ENCODE results near the gene KRT23.
A peak's percentile ranks its signal among the peaks of the same experiment; 100 is the strongest.

The KRT23 gene

GRCh38 chr17:40975516-40975915, 38.1 kb upstream of the KRT23 start:
- TF ChIP-seq, protein P1, sequence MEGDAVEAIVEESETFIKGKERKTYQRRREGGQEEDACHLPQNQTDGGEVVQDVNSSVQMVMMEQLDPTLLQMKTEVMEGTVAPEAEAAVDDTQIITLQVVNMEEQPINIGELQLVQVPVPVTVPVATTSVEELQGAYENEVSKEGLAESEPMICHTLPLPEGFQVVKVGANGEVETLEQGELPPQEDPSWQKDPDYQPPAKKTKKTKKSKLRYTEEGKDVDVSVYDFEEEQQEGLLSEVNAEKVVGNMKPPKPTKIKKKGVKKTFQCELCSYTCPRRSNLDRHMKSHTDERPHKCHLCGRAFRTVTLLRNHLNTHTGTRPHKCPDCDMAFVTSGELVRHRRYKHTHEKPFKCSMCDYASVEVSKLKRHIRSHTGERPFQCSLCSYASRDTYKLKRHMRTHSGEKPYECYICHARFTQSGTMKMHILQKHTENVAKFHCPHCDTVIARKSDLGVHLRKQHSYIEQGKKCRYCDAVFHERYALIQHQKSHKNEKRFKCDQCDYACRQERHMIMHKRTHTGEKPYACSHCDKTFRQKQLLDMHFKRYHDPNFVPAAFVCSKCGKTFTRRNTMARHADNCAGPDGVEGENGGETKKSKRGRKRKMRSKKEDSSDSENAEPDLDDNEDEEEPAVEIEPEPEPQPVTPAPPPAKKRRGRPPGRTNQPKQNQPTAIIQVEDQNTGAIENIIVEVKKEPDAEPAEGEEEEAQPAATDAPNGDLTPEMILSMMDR (conservative IDR thresholded peaks at IDR 0.05): no peak
- no peak overlapping the region for H3K27ac ChIP-seq

GRCh38 chr17:40974366-40974765, 36.9 kb upstream of the KRT23 start:
- TF ChIP-seq, protein P1 (conservative IDR thresholded peaks at IDR 0.05): no peak
- no peak overlapping the region for H3K27ac ChIP-seq

- TF ChIP-seq, protein P1 (conservative IDR thresholded peaks at IDR 0.05): no peak
These were observed 30.1 kb upstream of the KRT23 start for GRCh38 chr17:40967582-40967981.

DNA sequence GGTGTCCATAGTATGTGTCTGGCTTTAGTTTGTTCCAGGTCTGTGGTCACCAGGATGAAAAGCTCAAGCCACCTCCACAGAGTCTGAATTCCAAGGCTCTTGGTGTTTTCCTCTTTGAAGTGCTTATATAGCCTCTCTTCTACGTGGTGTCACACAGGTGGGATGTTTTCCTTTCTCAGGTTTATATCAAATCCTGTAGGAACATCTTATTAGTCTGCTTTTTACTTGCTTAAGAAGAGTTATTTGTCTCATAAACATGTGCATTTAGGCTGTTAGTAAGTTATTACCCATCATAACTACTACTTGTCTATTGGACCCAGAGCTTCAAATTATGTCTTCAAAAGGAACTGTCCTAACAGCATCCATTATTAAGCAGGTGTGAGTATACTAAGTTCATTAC, 29.4 kb upstream of the KRT23 start, which contains the start of gene KRT39:
KRT39 (minus strand) TSS at position 101 of the 400 bp plus-strand sequence; CDS start at position 9, 92 bp downstream.
- TF ChIP-seq, protein P1 (conservative IDR thresholded peaks at IDR 0.05): no peak
- H3K27ac ChIP-seq: no peak within 1 kb of the TSS

More at GRCh38 chr17:40967582-40967981, 30.1 kb upstream of the KRT23 start:
- H3K27ac ChIP-seq: no peak overlapping the region

- H3K27ac ChIP-seq: no peak overlapping the region
- TF ChIP-seq, protein P1 (conservative IDR thresholded peaks at IDR 0.05): peak; percentile 59
These were observed 26.4 kb upstream of the KRT23 start for GRCh38 chr17:40963838-40964237.

GRCh38 chr17:40962059-40962561, 24.7 kb upstream of the KRT23 start:
- peak overlapping the region; percentile 97; the same call in 1 of the 2 replicates for H3K27ac ChIP-seq
- TF ChIP-seq, protein P1 (conservative IDR thresholded peaks at IDR 0.05): no peak

DNA sequence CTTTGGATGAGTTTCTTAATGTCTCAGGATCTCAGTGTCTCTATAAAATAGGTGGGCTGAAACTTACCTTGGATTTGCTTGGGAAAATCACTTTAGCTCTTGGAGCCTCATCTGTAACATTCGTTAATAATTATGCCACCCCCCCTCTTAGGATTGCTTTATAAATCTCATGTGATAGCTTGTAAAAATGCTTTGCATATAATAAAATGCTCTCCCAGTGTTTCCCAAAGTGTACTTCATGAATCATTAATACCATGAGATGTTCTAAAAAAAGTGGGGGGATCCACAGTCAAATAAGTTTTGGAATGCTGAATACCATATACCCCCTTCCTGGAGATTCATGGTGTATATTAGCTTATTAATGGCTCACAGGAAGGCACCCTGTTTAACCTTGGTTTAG, 24.1 kb upstream of the KRT23 start:
- H3K27ac ChIP-seq: peak overlapping the region; percentile 97; the same call in 1 of the 2 replicates
- TF ChIP-seq, protein P1 (conservative IDR thresholded peaks at IDR 0.05): no peak
